ENCODE results near the gene DAB2IP.

The DAB2IP gene

GRCh38 chr9:121704281-121704680, 52.8 kb downstream of the DAB2IP start:
- no peak for ATAC-seq
- DNase-seq, result no peak

GRCh38 chr9:121706149-121706750, 54.8 kb downstream of the DAB2IP start:
- ATAC-seq (no peak), DNase-seq (no peak)

GRCh38 chr9:121707477-121708424, 56.3 kb downstream of the DAB2IP start:
- DNase-seq (no peak), ATAC-seq (peak; percentile 53)

DNA sequence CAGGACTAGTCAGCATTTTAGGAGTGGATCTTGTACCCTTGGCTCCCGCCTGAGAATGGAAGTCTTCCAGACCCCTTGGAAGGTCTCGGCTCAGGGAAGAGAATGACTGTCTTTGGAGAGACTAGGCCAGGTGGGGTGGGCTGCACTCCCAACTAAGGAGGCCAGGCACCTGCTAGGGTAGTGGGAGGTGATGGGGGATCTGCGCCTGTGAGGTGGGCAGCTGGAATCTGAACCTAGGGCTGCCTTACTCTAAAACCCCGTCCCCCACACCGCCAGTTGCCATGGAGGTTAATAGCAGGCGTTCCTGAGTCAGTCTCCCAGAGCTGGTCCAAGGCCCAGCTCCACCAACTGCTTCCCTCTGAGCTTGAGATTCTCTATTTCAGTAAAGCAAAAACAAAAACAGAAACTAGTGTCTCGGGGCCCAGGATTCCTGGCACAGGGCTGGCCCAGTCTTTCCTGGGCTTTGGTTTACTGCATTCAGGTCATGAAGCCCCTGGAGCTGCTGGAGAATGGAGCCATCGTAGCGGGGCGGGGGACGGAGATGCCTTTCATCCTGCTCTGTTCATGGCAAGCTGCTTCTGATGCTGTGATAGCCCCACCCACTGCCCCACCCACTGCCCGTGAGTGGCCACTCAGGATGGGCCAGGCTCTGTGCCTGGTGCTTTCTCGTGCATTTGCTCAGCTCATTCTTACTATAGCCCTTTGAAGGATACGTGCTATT, 57.5 kb downstream of the DAB2IP start:
- DNase-seq (no peak), ATAC-seq (no peak)

DNA sequence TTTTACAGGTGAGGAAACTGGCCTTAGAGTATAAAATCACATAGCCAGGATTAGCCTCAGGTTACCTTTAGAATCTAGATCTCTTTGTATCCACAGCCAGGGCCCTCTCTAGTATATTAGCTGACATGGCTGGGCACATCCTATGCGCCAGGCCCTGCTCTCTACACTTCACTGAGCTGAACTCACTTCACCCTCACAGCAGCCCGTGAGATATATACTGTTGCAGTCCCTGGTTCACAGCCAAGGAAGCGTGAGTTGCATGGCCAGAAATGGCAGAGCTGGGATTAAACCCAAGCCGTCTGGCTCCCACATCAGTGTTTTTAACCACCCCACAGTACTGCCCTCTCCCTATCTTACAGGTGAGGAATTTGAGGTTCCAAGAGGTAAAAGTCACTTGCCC, 58.4 kb downstream of the DAB2IP start:
- ATAC-seq (no peak), DNase-seq (no peak)

GRCh38 chr9:121711281-121711680, 59.8 kb downstream of the DAB2IP start:
- ATAC-seq, result no peak
- DNase-seq, result no peak

DNA sequence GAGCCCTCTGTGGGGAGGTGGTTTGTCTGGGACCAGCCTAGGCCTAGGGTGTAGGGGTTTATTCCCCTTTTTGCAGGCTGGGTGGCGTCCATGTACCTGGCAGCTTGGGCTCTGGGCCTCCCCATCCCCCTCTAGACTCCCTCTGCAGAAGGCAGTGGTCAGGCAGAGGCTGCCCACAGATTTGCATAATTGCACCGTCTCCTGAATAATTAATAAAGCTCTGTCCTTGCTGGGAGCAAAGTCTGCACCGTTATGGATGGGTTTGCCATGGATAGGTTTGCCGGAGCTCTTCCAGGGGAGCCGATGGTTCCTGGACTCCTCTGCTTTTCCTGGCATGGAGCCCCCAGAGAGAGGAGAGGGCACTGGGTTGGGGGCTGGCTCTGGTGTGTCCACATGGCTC, 60.4 kb downstream of the DAB2IP start:
- DNase-seq, result no peak
- ATAC-seq, result no peak

- ATAC-seq, result no peak
- DNase-seq, result no peak
Observed at GRCh38 chr9:121713400-121714070, 62.1 kb downstream of the DAB2IP start.

- no peak for ATAC-seq
- DNase-seq, result no peak
Observed at GRCh38 chr9:121714075-121714705, 62.8 kb downstream of the DAB2IP start.

GRCh38 chr9:121714873-121715272, 63.4 kb downstream of the DAB2IP start:
- no peak for DNase-seq
- no peak for ATAC-seq

- ATAC-seq (no peak), DNase-seq (no peak)
Observed at GRCh38 chr9:121717141-121717991, 65.9 kb downstream of the DAB2IP start.

GRCh38 chr9:121718084-121718483, 66.7 kb downstream of the DAB2IP start:
- no peak for ATAC-seq

DNA sequence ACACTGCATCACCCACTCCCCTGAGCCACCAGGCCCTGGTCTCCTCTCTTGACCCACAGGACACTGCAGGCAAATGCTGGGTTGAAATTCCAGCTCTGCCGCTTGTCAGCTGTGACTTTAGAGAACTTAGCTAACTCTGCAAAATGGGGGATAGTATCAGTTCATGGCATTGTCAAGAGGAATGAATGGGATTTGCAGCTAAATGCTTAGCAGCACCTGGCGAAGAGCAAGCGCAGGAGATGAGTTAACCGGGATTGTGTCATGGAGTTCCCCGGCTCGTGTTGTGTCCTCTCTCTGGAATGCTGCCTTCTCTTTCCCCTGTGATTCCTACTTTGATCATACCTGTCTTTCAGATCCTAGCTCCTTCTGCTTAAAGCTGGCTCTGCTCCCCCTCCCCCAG, 67.1 kb downstream of the DAB2IP start:
- DNase-seq (no peak), ATAC-seq (no peak)

More at GRCh38 chr9:121718084-121718483, 66.7 kb downstream of the DAB2IP start:
- DNase-seq, result no peak

DNA sequence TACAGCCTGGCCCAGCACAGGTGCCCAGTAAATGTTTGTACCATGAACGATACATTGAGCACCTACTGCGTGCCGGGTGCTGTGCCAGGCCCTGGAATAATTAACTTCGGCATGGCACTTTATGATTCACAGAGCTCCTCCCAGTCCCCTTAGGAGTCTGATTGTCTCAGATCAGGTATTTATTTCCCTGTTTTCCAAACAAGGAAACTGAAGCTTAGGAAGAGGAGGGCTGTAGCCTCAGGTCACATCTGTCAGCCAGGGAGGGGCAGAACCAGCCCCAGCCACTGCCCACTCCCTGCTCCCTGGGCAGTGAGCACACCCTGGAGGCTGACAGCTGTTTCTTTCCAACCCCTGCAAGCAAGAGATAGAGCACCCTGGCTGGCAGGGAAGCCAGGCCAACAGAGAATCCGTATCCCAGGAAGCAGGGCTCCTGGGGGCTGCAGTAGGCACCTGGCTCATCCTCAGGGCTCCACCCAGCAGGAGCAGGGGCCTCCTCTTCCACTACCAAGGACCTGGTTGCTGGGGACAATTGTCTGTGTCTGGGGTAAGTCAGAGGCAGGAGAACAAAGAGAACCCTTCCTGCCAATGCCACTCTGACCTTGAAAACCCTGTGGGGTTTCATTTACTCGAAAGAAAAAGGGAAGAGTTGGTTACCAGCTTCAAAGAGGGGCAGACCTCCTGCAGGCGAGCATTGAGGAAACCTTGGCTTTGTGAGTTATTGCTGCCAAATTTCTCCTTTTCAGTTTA, 69.0 kb downstream of the DAB2IP start:
- no peak for ATAC-seq
- DNase-seq, result no peak

GRCh38 chr9:121721058-121721350, 69.6 kb downstream of the DAB2IP start:
- no peak for DNase-seq
- no peak for ATAC-seq

- DNase-seq (no peak), ATAC-seq (no peak)
Observed at GRCh38 chr9:121721770-121722169, 70.3 kb downstream of the DAB2IP start.

GRCh38 chr9:121725008-121725775, 73.8 kb downstream of the DAB2IP start:
- DNase-seq (no peak), ATAC-seq (no peak)

DNA sequence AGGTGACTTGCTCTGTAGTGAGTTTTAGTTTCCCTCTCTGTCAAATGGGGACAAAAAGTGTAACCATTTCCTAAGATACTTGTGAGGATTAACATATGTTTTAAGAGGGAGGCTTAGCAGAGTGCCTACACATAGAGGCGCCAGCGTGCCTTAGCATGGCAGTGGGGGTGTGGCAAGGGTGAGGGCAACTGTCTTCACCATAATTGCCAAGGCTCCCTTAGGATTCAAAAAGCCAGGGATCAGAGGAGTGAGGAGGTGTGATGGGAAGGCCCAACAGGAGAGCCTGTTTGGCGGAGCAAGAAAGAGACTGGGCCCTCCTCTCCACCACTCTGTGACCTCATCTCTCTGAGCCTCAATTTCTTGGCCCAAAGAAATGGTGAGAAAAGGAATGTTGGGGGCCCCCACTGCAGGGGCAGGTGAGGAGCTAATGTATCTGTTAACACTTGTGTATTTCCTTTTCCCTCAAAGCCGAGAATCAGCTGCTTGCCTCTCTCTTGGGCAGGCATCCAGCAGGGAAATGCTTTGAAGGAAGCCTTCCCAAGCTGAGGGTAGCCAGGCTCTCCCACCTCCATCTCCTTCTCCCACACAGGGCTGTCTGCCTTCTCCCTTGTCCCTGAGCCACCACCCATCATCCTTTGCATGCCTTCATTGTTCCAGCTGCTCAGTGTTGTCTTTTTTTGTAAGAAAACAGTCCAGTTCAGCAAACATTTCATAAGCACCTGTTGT, 76.0 kb downstream of the DAB2IP start:
- no peak for DNase-seq

DNA sequence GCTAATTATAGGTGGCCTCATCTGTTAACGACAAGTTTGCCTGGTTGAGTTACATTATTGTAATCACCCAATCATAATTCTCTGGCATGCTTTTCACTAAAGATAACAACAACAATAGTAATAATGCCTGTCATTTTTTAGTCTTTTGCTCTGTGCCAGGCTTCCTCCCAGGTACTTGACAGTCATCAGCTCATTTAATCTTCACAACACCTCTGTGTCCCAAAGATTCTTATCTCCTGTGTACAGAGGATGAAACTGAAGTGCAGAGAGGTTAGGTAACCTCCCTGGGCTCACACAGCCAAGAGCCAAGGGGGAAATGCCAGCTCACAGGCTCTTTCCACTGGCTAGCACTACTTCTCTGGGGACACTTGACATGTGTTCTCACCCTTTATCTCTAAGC, 77.5 kb downstream of the DAB2IP start:
- no peak for ATAC-seq
- no peak for DNase-seq

More for the DNA sequence above, 76.0 kb downstream of the DAB2IP start:
- no peak for ATAC-seq

Measured in stimulated activated naive CD8-positive, alpha-beta T cell treated with anti-CD3 and anti-CD28 coated beads, Interleukin-15, Interleukin-2, amounts not matched to agents 100 U/mL and 50 U/mL, for 24 hours (primary cell).